GM12891 (cell line): ENCODE results near the gene GRIK1.

Experiments
- POLR2A ChIP-seq: IDR thresholded peaks from 2 replicates; pipeline ENCODE4 v1.6.1; 2011; ENCODE audit warnings: low read depth, low read length, control low read depth
- POLR2AphosphoS5 ChIP-seq: IDR thresholded peaks from 2 replicates; pipeline ENCODE4 v1.6.1; 2011; ENCODE audit warnings: low read depth, low read length, control low read depth
- TAF1 ChIP-seq: IDR thresholded peaks from 2 replicates; pipeline ENCODE4 v1.6.1; 2011; ENCODE audit warnings: low read depth, low read length, control low read depth

- TF ChIP-seq POLR2A = no peak
- TF ChIP-seq TAF1 = no peak
- no peak for TF ChIP-seq POLR2AphosphoS5
These were observed 229.3 kb downstream of the GRIK1 start for GRCh38 chr21:29710498-29710897.
